SH-SY5Y (cell line): Measurements from ENCODE around the gene YAP1.

Source experiments
- GATA2 ChIP-seq: IDR thresholded peaks from 2 replicates; pipeline ENCODE4 v1.6.1; 2011; ENCODE audit warnings: mild to moderate bottlenecking, low read depth, low read length
- GATA3 ChIP-seq: IDR thresholded peaks from 2 replicates; pipeline ENCODE4 v1.6.1; 2011; ENCODE audit warnings: low read depth, mild to moderate bottlenecking, low read length, moderate library complexity

DNA sequence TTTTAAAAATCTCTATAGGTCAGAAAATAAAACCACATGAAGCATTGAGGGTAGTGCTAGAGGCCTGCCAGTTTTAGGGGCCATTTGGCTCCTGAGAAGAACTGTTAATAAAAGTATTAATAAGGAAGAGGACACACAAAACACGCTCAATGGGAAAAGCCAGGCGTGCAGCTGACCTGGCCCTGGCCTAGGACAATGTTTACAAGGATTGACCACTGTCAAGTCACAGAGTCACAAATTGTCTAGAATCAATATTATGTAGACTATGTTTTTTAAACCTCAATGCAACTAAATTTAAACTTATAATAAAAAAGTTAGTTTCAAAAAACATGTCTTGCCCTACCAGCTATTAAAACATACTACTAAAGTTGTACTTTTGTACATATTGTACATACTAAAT is 89.4 kb downstream of the YAP1 start:
- TF ChIP-seq GATA2 (no peak), GATA3 (no peak)
